HCEC 1CT (cell line): Measurements from ENCODE around the gene EFNA2.
A peak's percentile ranks its signal among the peaks of the same experiment; 100 is the strongest.

Source experiments
- DNase-seq: peaks from one replicate; pipeline ENCODE4 v3.0.0-alpha.2; 2017

Gene EFNA2

DNA sequence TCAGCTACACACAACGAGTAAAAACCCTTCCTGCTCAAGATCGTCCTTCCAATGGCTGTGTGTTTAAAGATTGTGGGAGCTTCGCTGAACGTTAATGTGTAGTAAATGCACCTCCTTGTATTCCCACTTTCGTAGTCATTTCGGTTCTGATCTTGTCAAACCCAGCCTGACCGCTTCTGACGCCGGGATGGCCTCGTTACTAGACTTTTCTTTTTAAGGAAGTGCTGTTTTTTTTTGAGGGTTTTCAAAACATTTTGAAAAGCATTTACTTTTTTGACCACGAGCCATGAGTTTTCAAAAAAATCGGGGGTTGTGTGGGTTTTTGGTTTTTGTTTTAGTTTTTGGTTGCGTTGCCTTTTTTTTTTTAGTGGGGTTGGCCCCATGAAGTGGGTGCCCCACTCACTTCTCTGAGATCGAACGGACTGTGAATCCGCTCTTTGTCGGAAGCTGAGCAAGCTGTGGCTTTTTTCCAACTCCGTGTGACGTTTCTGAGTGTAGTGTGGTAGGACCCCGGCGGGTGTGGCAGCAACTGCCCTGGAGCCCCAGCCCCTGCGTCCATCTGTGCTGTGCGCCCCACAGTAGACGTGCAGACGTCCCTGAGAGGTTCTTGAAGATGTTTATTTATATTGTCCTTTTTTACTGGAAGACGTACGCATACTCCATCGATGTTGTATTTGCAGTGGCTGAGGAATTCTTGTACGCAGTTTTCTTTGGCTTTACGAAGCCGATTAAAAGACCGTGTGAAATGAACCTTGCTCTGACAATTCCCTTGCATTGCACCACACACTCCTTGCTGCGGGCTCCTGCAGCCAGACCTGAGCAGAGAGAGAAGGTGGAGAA lies 13.0 kb upstream of the EFNA2 start:
- no peak for DNase-seq

DNA sequence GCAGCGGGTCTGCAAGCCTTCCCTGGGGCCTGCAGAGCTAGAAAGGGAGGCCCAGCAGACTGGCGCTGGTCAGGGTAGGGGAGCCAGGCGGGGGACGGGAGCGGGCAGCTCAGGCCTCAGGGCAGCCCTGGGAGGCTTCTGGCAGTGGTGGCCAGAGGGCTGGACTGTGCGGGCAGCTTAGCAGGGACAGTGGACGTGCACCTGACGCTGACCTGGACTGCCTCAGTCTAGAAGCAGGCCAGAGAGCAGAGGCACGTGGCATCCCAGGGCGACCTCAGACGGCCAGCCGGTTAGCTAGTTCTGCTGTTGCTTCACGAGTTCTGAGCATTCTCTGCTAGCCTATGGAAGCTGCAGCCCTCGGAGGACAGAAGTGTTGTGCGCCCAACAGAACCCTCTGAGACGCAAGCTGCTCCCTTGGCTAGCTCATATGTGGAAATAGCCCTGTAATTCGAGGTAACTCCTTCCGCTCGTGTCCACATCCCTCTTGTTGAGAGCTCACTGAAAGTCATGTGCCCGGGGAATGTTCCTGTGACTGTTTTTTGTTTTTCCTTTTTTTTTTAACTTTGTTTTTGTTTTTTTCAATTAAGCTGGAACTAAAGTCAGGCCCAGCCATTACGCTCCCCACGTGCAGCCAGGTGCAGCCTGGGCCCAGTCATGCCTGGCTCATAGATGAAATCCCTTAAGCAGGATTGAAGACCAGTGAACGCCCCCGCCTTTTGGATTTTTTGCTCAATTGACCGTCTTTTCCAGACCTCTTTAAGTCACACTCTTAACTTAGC lies 12.2 kb upstream of the EFNA2 start:
- no peak for DNase-seq

DNA sequence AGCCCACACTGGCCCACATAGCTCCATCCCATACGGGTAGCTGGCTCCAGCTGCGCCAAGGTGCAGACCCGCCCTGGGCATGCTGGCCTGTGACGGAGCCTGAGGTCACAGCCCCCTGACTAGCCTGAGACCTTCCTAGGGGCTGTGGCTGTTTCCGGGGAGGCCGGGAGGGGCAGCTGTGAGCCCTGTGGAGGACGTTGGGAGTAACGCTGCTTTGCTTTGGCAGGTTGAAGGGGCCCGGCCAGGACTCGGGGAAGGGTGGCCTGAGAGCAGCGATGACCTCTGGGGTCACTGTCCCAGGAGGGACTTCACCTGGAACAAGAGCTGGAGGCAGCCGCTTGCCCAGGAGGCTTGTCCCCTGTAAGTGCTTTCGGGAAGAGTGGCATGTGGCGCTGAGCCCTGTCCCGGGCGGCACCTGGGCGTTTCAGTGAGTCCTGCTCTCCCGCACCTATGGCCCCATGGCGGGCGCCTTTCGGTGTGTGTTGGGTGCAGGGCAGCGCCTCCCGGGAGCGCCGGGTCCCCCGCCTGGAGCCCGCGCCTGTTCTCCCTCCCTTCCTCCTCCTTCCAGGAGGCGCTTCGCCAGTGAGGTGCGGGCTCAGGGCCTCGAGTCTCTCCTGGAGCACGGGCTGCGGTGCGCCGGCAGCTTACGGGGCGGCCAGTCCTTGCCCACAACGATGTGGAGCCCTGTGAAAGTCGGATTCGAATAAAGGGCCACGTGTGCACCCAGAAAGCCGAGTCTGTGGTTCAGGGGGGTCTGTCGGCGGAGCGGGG lies 11.4 kb upstream of the EFNA2 start:
- DNase-seq: no peak

DNA sequence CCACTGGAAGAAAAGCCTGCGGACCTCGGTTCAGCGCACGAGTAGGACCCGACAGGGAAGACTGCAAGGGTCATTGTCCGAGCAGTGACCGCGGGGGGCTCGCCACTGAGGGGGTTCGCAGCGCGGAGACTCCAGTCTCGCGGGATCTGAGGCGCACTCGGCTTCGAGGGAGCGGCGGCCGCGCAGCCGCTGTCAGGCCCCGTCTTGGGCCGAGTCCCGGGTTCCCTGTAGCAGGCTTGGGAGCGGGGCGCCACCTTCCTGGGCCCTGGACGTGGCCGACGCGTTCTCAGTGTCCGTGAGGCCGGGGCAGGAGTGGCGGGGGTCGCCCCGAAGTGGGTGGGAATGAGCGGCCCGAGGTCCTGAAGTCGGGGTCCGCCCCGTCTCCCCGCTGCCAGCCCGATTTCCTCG lies 10.8 kb upstream of the EFNA2 start:
- no peak for DNase-seq

DNA sequence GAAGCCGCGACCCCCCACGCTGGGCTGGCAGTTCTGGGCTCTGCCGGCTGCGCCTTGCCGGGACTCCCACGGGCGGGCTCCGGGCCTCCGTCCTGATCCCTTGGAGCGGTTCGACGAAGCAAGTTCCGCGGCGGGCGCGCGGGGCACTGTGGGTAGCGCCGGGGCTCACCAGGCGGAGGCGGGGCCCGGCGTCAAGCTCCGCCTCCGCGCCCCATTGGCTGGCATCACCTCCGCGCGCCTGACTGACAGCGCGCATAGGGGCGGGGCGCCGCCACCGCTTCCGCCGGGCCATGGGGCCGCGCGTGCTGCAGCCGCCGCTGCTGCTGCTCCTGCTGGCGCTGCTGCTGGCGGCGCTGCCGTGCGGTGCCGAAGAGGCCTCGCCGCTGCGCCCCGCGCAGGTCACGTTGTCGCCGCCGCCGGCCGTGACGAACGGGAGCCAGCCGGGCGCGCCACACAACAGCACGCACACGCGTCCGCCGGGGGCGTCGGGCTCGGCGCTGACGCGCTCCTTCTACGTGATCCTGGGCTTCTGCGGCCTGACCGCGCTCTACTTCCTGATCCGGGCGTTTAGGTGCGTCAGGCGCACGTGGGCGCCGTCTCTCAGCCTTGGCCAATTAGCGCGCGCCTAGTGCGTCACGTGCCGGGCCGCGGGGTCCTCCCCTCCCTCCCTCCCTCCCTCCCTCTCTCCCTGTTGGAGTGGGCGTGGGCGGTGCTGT lies 10.3 kb upstream of the EFNA2 start, which contains the start of gene FAM174C:
Gene FAM174C (plus strand): TSS at position 271 of the 716 bp plus-strand sequence. CDS start 20 bp downstream, at position 291.
- peak; percentile 97 for DNase-seq

DNA sequence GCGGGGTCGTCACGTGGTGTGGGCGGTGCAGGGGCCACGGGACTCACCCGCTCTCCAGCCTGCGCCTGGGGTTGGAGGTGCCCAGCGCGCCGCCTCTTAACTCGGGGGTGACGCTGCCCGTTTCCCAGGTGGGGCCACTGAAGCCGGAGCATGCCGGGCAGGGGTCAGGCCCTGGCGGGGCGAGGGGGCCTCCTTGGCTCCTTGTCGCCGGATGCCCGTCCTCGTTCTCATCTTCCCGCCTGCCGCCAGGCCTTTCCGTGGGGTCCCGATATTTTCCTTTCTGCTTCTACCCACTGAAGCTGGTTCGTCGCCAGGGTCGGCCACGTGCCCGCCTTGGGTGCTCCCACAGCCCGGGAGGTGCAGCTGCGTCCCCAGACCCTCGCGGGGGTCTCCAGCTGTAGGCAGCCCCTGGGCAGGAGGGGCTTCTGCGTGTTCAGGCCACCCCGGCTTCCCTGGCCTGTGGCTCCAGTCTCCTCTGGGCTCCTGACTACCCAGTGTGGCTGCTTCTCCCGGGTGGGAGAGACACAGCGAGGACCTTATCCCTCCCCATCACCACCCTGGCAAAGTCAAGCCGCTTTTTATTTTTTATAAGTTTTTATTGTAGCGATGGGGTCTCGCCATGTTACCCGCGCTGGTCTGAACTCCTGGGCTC lies 9.6 kb upstream of the EFNA2 start:
- no peak for DNase-seq

DNA sequence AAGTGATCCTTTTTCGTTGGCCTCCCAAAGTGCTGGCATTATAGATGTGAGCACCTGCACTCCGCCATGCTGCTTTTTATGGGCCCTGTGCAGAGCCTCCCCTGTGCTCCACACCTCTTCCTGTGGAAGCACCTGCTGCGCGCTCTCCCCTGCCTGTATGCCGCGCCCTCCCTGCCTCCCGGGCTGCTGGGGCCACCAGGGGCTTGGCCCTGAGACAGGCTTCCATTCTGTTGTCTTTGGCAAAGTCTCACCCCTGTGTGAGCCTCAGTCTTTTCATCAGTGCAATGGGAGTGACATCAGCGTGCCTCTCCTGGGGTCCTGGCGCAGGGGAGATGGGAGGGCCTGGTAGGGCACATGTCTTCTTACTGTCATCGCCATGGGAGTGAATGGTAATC lies 9.0 kb upstream of the EFNA2 start:
- no peak for DNase-seq

DNA sequence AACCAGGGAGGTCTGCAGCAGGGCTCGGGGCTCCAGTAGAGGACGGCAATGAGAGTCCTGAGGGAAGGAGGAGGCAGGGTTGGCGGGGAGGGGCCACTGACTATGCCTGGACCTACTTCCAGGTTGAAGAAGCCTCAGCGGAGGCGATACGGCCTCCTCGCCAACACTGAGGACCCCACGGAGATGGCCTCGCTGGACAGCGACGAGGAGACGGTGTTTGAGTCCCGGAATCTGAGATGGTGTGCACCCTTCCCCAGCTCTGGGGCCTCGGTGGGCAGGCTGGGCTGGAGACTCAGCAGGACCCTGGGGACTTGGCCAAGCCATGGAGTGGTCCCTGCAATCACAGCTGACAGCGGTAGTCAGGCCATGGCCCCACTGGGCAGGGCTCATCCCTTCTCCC lies 8.6 kb upstream of the EFNA2 start:
- no peak for DNase-seq

DNA sequence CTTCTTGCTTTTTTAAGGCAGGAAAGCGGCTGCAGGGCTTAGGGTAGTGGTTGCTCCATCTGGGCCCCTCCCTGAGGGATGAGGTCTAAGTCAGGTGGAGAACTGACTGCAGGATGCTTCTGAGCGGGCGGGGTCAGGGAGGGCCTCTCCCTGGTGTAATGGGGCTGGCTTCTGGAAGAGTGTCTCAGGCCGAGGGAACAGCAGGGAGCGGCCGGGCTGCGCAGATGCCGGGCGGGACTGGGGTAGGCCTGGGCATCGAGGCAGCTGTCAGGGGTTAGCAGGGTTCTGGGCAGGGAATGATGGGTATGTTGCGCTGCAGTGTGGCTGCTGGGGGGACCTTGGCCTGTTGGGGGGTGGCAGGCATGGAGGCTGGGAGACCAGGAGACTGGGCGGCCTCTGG lies 7.6 kb upstream of the EFNA2 start:
- DNase-seq: no peak

DNA sequence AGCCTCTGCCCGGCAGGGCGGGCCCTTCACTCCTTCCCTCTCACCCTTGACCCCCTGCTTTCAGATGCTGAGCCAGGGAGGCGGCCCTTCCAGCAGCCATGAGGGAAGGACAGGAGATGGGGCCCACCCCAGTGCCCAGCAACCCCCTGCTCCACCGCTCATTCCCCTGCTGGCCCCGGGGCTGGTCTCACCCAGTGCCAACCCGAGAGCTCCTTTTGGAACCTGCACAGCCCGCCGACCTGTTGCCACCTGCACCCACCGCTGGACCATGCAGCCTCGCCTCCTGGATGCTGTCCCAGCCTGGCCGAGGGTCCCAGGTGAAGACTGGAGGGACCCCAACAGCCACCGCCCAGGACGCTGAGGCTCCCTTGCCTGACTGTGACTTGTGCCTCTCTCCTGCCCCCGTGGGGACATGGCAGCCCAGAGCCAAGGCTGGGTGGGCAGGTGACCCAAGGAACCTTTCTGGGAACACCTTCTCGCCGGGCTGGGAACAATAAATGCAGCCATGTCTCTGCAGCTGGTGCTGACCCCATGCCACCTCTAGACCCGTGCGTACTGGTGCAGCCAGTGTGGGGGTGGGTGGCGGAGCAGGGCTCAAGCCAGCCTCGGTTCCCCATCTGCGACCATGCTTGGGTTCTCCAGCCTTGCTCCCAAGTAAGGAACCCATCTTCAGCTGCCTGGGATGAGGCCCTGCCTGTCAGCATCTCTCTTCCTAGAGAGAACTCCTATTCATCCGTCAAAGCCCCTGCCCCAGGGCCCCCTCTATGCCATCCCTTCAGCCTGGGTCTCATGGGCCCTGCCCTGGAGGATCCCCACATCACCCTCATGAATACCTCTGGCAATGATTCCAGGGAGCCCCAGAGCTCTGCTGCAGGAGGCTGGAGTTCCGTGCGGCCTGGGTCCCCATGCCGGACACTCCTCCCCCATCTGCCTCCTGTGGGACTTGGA lies 6.7 kb upstream of the EFNA2 start:
- no peak for DNase-seq

DNA sequence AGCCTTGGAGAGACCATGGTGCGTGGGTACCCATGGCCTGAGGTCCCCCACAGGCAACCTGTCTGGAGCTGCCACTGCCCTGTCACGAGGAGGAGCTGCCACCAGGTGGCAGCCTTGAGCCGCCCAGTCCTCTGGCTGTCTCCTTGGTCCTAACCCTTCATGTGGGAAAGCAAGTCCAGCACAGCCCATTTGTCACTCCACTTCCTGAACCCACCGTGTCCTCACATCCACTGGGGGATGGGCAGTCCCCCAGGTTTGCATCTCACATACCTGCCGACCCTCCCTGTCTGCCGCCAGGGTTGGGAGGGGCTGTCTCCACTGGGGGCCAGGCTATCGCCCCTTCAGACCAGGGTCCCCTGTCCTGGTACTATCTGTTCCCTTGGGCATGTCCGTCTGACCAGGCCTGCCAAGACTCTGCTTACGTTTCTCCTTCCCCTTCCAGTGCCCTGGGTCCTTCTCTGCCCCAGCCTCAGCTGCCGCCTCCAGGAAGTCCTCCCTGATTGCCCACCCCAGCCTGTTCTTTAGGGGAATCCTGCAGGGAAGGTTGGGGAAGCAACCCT lies 5.8 kb upstream of the EFNA2 start:
- DNase-seq: peak; percentile 68

DNA sequence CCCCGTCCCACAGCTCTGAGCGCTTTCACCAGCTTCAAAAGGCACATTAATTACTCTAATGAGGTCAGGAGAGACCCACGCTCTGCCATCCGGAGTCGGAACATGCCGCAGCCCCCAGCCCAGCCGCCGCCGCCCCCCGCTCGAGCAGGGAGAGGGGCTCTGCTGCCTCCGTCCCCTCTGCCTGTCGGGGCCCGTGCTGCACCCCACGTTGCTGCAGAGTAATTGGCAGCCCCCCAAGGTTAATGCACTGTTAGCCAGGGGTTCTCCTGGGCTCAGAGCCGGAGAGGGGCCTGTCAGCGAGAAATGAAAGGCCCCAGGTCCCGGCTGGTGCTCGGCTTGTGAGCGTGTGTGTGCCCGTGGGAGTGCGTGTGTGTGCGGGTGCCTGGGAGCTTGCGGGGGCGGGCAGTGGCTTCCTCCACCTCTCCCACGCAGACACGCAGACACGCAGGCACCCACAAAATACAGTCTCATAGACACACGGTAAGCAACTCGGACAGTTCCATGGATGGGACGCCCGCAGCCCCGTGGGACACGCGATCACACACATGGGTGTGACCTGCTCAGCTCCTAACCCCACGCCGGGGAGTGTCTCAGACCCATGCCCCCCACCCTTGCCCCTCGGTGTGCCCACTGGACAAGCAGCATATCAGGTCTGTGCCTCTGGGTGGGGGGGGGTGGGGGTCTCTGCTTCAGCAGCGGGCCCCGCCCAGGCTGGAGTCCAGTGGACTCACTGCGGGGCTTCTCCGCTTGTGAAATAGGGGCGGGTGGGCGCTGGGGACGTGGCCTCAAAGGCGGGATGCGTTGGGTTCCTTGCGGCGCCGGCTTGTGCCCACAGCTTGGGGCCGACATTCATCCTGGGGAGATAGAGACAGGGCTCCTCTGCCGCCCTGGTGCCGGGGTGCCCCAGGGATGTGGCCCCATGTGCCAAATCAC lies 4.8 kb upstream of the EFNA2 start:
- DNase-seq: no peak

DNA sequence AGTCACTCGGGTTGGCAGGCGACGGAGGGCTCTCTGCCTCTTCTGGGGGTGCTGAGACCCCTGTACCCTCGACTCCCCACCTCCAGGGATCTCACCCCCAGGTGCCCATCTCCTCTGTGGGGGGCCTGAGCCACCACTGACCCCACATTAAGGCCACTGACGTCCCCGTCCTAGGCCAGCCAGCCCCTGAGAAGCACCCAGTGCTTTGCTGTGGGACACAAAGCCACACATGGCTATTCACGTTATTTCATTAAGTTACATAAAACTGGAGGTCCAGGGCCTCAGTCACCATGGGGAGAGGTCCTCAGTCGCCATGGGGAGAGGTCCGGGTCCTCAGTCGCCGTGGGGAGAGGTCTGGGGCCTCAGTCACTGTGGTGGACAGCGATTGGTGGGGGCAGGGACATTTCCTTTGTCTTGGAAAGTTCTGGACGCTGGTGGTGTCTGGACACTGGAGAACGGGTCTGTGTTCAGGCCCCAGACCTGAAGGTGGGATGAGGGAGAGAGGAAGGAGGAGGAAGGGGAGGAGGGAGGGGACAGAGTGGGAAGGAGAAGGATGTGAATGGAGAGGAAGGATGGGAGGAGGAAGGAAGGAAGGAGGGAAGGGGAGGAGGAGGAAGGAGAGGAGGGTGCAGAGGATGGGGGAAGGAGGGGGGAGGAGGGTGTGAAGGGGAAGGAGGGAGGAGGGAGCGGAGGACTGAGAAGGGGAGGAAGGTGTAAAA lies 3.9 kb upstream of the EFNA2 start:
- no peak for DNase-seq

DNA sequence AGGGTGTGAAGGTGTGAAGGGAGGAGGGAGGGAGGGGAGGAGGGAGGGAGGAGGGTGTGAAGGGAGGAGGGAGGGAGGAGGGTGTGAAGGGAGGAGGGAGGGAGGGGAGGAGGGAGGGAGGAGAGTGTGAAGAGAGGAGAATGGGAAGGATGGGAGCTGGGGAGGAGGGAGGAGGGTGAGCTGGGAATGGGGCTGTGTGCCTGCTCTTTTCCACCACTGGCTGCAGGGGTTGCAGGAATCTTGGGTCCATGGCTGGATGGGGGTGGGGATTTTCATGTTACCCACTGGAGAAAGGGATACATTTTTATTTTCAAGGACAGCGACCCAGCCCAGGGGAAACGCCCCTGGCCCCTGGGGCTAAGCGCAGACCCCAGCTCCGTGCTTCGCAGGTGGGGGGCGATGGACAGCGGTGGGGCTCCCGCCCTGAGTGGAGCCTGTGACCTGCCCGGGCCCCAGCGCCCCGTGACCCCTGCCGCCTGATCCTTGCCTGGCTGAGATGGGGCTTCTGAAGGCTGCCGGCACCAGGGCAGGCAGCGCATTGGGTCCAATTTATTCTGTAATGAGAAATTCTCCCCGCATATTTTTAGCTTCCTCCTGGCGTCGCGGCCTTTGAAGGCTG lies 3.0 kb upstream of the EFNA2 start:
- DNase-seq: no peak

DNA sequence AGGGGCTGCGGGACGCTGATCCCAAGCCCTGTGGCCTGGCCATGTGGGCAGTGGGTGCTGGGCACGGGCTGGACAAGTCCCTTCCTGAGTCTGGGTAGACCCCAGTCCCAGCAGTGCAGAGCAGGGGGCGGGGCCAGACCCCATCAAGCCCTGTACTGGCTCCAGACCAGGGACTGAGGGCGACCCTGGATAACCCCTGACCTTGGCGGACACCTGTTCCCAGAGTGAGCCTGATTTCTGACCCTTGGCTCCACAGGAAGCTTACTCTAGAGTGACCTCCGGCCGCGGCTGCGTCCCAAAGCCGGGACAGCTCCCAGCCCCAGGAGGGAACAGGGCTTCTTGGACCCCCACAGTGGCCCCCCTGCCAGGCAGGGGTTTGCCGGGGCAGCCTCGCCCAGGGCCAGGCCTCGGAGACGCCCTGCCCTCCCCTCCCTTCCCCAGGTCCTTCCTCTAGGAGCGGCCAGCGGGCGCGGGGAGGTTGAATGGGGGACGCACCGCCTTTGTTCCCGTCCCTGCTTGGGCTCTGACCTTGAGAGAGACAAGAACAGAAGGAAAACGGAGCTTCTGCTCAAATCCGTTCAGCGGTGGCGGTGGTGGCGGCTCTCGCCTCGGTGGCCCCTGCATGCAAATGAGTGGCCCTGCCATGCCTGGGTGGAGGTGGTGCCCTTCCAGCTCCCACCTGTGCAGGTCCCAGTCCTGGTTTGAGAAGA lies 2.3 kb upstream of the EFNA2 start:
- no peak for DNase-seq

DNA sequence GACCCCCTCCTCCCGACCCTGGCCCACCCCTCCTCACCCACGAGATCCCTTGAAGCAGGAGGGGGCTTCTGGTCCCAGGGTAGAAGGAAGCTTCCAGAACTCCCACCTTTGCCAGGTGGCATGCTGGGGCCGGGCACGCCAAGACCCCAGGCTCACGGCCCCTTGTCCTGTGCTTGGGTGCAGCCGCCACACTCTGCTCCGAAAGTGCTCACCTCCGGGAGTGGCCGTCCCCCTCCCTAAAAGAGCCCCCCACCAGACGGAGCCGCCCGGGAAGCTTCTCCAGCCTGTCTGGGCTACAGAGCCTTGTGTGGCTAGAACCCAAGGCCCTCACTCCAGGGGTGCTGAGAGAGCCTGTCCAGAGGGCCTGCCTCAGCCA lies 1.8 kb upstream of the EFNA2 start:
- no peak for DNase-seq

DNA sequence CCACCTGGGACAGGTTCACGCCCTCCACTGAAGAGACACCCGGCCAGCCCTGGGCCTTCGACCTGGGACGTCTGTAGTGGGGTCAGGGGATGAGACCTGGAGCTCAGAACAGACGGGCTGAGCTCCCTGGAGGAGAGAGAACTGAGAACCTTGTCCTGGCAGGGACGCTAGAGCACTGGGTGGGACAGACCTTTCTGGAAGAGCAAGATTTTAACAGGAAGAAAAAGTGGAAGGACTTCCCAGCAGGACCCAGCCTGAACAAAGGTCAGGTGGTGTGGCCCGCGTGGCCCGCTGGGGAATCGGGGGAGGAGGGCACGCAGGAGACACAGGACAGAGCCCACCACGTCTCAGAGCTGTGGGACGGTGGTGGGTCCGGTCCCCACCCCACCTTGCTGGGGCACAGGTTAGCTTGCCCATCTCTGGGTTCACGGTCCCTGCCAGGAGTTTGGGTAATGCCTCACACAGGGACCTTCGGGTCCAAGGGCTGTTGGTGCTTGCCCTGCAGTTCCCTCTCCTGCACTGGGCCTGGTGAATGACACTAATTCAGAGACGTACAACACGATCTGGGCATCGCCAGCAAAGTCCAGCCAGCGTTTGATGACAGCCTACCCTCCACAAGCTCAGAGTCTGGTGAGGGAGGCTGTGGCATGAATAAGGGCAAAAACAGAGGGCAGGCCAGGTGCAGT lies 1.2 kb upstream of the EFNA2 start:
- no peak for DNase-seq
